ENCODE data around the gene SHQ1. TPM values are rescaled to one million over a fixed set of nuclear protein-coding genes. Genes with fewer than 3 reads are reported as not detected.

SHQ1 gene
- total and polyA plus RNA-seq, 2 of the 4 experiments (the other 2 are of a cell fraction) = 10.4 to 19.4 TPM

GRCh38 chr3:72812201-72812600, 36.0 kb downstream of the SHQ1 start:
- no peak overlapping the region for H3K4me2 ChIP-seq (ENCODE audit: low read depth, low read length)
- BruUV-seq (replicated peaks) = no TSS peak
- H3K4me1 ChIP-seq (ENCODE audit: control insufficient read depth, insufficient read depth, low read length) = peaks cover 2% of the 10 kb centered on the region; the same call in 1 of the 2 replicates
- H2BK15ac ChIP-seq (ENCODE audit: low read depth, low read length) = no peak overlapping the region
- H4K20me1 ChIP-seq (ENCODE audit: insufficient read depth, low read length) = no peaks in the 10 kb centered on the region
- ChIA-PET CTCF (interaction anchor here (1.1 to 1.5 kb wide), 3 partner anchors 10 to 14 kb away, joined by 3 to 8 read pairs (median 6); no protein-coding TSS in a partner anchor), POLR2A (ENCODE audit: unreplicated experiment) (no interaction called here)
- ATAC-seq (ENCODE audit: low read depth) = no peak
- TF ChIP-seq MAZ (IDR thresholded peaks at IDR 0.05; ENCODE audit: borderline replicate concordance, low read depth, low read length) = no peak
- TF ChIP-seq RFX5 (IDR thresholded peaks at IDR 0.05; ENCODE audit: low read depth, low read length) = no peak
- TF ChIP-seq ELK1 (IDR thresholded peaks at IDR 0.05; ENCODE audit: borderline replicate concordance, low read depth, low read length) = no peak
- no peak overlapping the region for H3K23ac ChIP-seq (ENCODE audit: low read depth, low read length)
- peaks cover 6% of the 10 kb centered on the region for H3K36me3 ChIP-seq (ENCODE audit: control insufficient read depth, insufficient read depth, low read length)
- no peaks in the 10 kb centered on the region for H3K27me3 ChIP-seq (ENCODE audit: control insufficient read depth, insufficient read depth, low read length)
- no peak overlapping the region for H2AK5ac ChIP-seq (ENCODE audit: low read depth, low read length)
- in situ Hi-C loops (cut with MboI; ENCODE audit: low sequenced_read_pairs) = no loop called here
- H3K14ac ChIP-seq (replicated peaks; ENCODE audit: low read depth, low read length) = no peak overlapping the region
- H4K8ac ChIP-seq (ENCODE audit: low read depth in 2 of 2, low read length in 2 of 2) = no peak overlapping the region
- H3K9ac ChIP-seq (ENCODE audit: low read depth, low read length) = no peak overlapping the region
- no CpG with 5 or more reads among the region's 3 CpGs for WGBS, 2 experiments (ENCODE audit: extremely low coverage in 2 of 2, insufficient read length in 1 of 2)
- H3K56ac ChIP-seq (ENCODE audit: extremely low read depth, insufficient read depth, low read length) = no peak overlapping the region
- H4K91ac ChIP-seq (ENCODE audit: insufficient read depth, low read depth, low read length) = no peak overlapping the region
- no peak for DNase-seq
- H3K9me1 ChIP-seq (ENCODE audit: insufficient read depth, low read length) = no peaks in the 10 kb centered on the region; the same call in 1 of the 2 replicates
- no peak overlapping the region for H2AK9ac ChIP-seq (replicated peaks; ENCODE audit: low read depth, low read length, poor library complexity)
- no peak overlapping the region for H2BK20ac ChIP-seq (ENCODE audit: low read depth, low read length)
- no peak overlapping the region for H3K27ac ChIP-seq (ENCODE audit: insufficient read depth, low read length)
- no peak overlapping the region for H4K5ac ChIP-seq (ENCODE audit: low read depth, low read length)
- dilution Hi-C loops (cut with HindIII; ENCODE audit: low sequenced_read_pairs, unreplicated experiment) = no loop called here
- H3K4me3 ChIP-seq (ENCODE audit: insufficient read depth, low read depth, low read length) = no peak overlapping the region
- H3K4ac ChIP-seq (ENCODE audit: low read depth, low read length) = no peak overlapping the region
- no peak overlapping the region for H3K18ac ChIP-seq (ENCODE audit: low read depth, low read length)
- no peak overlapping the region for H2BK5ac ChIP-seq (ENCODE audit: low read depth, low read length, poor library complexity, severe bottlenecking)
- no peak overlapping the region for H2BK120ac ChIP-seq (ENCODE audit: low read depth, low read length)
- intact Hi-C loops (cut with micrococcal nuclease) = loop anchor here (10.0 kb wide), 1 partner anchor 657 kb away; no protein-coding TSS in a partner anchor
- no peak overlapping the region for H2AFZ ChIP-seq (replicated peaks; ENCODE audit: low read length, poor library complexity)
- no peaks in the 10 kb centered on the region; a peak in 1 of 4 replicates for H3K79me1 ChIP-seq (ENCODE audit: low read depth in 1 of 2, low read length in 2 of 2)
- no peaks in the 10 kb centered on the region for H3K9me3 ChIP-seq (ENCODE audit: control insufficient read depth, insufficient read depth, low read length)
